ENCODE data around the gene TMEM92. TPM values are rescaled to one million over a fixed set of nuclear protein-coding genes. Genes with fewer than 3 reads are reported as not detected.

TMEM92 gene
- total RNA-seq (ENCODE audit: low replicate concordance) = 1.6 and 1.8 TPM in 2 replicates
- long read RNA-seq = 0 reads

DNA sequence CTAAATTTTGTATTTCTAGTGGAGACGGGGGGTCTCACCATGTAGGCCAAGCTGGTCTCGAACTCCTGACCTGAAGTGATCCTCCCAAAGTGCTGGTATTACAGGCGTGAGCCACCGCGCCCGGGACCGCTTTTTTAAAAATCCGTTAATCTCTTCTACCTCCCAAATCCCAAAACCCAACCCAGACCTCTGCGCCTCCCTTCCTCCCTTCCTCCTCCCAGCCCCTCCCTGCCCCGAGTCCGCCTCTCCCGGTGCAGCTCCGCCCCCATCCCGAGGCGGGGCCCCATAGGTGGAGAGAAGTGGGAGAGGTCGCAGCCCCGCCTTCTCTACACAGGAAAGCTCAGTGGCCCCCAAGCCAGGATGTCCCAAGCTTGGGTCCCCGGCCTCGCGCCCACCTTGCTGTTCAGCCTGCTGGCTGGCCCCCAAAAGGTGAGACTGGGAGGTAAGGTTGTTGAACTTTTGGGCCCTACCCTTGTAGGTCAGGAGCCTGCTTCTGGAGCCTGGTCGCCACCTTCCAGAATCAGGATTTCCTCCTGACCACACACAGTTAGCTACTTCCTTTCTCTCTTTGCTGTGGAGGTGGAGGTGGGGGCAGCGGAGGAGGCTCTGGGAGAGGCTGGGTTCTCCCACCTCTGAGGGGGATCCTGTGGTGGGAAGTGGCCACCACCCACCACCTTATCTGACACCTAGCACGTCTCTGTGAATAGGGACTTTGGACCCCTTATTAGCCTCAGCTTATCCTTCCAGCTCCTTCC is at the start of gene TMEM92:
TMEM92 (plus strand) TSS at position 325 of the 755 bp plus-strand sequence; CDS start at position 361, 36 bp downstream.
- no peak for DNase-seq (ENCODE audit: extremely low spot score, unreplicated experiment)
- H3K27ac Mint-ChIP-seq = no peak within 1 kb of the TSS
- H3K4me1 Mint-ChIP-seq (ENCODE audit: unreplicated experiment) = peaks cover 33% of the 10 kb centered on the region
- H3K9me3 Mint-ChIP-seq = no peaks in the 10 kb centered on the region
- H3K27me3 Mint-ChIP-seq = peaks cover 24% of the 10 kb centered on the region
- no peak for TF ChIP-seq CTCF (conservative IDR thresholded peaks at IDR 0.05)
- H3K4me3 Mint-ChIP-seq = peak within 1 kb of the TSS; percentile 79
- H3K36me3 Mint-ChIP-seq = no peaks in the 10 kb centered on the region

GRCh38 chr17:50225701-50226240 is 48.5 kb upstream of the TMEM92 start:
- Mint-ChIP-seq H3K4me3 (no peak overlapping the region), H3K27ac (no peak overlapping the region), H3K27me3 (peaks cover 10% of the 10 kb centered on the region), H3K9me3 (peaks cover 7% of the 10 kb centered on the region), H3K4me1 (ENCODE audit: unreplicated experiment) (peaks cover 6% of the 10 kb centered on the region), H3K36me3 (no peaks in the 10 kb centered on the region)
- no peak for TF ChIP-seq CTCF (conservative IDR thresholded peaks at IDR 0.05)
- DNase-seq (ENCODE audit: extremely low spot score, unreplicated experiment) = no peak

DNA sequence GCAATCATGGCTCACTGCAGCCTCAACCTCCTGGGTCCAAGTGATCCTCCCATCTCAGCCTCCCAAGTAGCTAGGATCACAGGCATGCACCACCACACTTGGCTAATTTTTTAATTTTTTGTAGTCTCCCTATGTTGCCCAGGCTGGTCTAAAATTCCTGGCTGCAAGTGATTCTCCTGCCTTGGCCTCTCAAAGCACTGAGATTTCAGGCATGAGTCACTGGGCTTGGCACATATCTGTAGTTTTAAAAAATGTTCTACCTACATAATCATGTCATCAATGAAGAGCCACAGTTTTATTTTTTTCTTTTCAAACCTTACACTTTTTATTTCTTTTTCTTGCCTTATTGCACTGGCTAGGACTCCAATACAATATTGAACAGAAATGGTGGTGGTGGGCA is 39.7 kb upstream of the TMEM92 start:
- H3K4me3 Mint-ChIP-seq = no peak overlapping the region
- H3K4me1 Mint-ChIP-seq (ENCODE audit: unreplicated experiment) = no peaks in the 10 kb centered on the region
- no peak for TF ChIP-seq CTCF (conservative IDR thresholded peaks at IDR 0.05)
- H3K27me3 Mint-ChIP-seq = peaks cover 14% of the 10 kb centered on the region
- H3K27ac Mint-ChIP-seq = no peak overlapping the region
- no peaks in the 10 kb centered on the region for H3K36me3 Mint-ChIP-seq
- no peaks in the 10 kb centered on the region for H3K9me3 Mint-ChIP-seq
- no peak for DNase-seq (ENCODE audit: extremely low spot score, unreplicated experiment)

- no peaks in the 10 kb centered on the region for H3K9me3 Mint-ChIP-seq
- H3K4me1 Mint-ChIP-seq (ENCODE audit: unreplicated experiment) = no peaks in the 10 kb centered on the region
- H3K27ac Mint-ChIP-seq = no peak overlapping the region
Observed at GRCh38 chr17:50237901-50238300, 36.4 kb upstream of the TMEM92 start.

GRCh38 chr17:50238601-50239280 is 35.5 kb upstream of the TMEM92 start:
- peaks cover 8% of the 10 kb centered on the region for H3K27me3 Mint-ChIP-seq
- no peak for TF ChIP-seq CTCF (conservative IDR thresholded peaks at IDR 0.05)
- no peak overlapping the region for H3K27ac Mint-ChIP-seq
- no peak overlapping the region for H3K4me3 Mint-ChIP-seq
- no peaks in the 10 kb centered on the region for H3K4me1 Mint-ChIP-seq (ENCODE audit: unreplicated experiment)
- H3K36me3 Mint-ChIP-seq = no peaks in the 10 kb centered on the region
- no peak for DNase-seq (ENCODE audit: extremely low spot score, unreplicated experiment)
- H3K9me3 Mint-ChIP-seq = no peaks in the 10 kb centered on the region

More at GRCh38 chr17:50237901-50238300, 36.4 kb upstream of the TMEM92 start:
- no peak for DNase-seq (ENCODE audit: extremely low spot score, unreplicated experiment)
- Mint-ChIP-seq H3K4me3 (no peak overlapping the region), H3K27me3 (peaks cover 8% of the 10 kb centered on the region), H3K36me3 (no peaks in the 10 kb centered on the region)
- no peak for TF ChIP-seq CTCF (conservative IDR thresholded peaks at IDR 0.05)

Measured in type B pancreatic cell (in vitro differentiated cells).